Spleen (tissue), 7 donors: Measurements from ENCODE around the gene CCDC195.

Experiments used
- CTCF ChIP-seq, 11 experiments: fragments of 200-600 bp in 7 of 11; fragments of 450-650 bp in 4 of 11; sonication (generic) in 4 of 11; IDR thresholded peaks in 8 of 11; conservative IDR thresholded peaks in 3 of 11; 1 replicate in 7 of 11; 2 replicates in 4 of 11; pipeline versions ENCODE4 v1.4.0 to v1.8.0; 2016 to 2021; ENCODE audit warnings: antibody characterized with exemption in 11 of 11, inconsistent platforms in 4 of 11, mild to moderate bottlenecking in 1 of 11
- POLR2A ChIP-seq, 3 donors: fragments of 450-650 bp; IDR thresholded peaks; one replicate each; pipeline ENCODE4 v1.5.1; 2017; ENCODE audit warnings: antibody characterized with exemption in 3 of 3, mild to moderate bottlenecking in 1 of 3
- donor health status: DM: no; HTN: no; CAD: no; lungs with moderate emphysema.
- donor health status: DM: no; HTN: no; CAD: no.
- donor health status: DM: no; HTN: no; CAD: no.

- TF ChIP-seq CTCF (IDR thresholded peaks at IDR 0.05 in 8 of 11, conservative IDR thresholded peaks at IDR 0.05 in 3 of 11) (no peak), POLR2A (IDR thresholded peaks at IDR 0.05) (no peak)
Observed at GRCh38 chr2:224757934-224758548, 41.9 kb upstream of the CCDC195 start.
